Ishikawa (cell line): ENCODE measurements around the gene PRKCE.

Experiments used
- CEBPB ChIP-seq: IDR thresholded peaks from 2 replicates; pipeline ENCODE4 v1.6.1; 2012
- CREB1 ChIP-seq: IDR thresholded peaks from 2 replicates; pipeline ENCODE4 v1.6.1; 2012; ENCODE audit warnings: low read depth
- EGR1 ChIP-seq: IDR thresholded peaks from 2 replicates; pipeline ENCODE4 v1.6.1; 2012
- EP300 ChIP-seq: IDR thresholded peaks from 2 replicates; pipeline ENCODE4 v1.6.1; 2012; ENCODE audit warnings: borderline replicate concordance
- FOXM1 ChIP-seq: IDR thresholded peaks from 2 replicates; pipeline ENCODE4 v1.6.1; 2012; ENCODE audit warnings: low read depth, borderline replicate concordance
- MAX ChIP-seq: IDR thresholded peaks from 2 replicates; pipeline ENCODE4 v1.6.1; 2012
- NFIC ChIP-seq: IDR thresholded peaks from 2 replicates; pipeline ENCODE4 v1.6.1; 2012
- RAD21 ChIP-seq: IDR thresholded peaks from 2 replicates; pipeline ENCODE4 v1.6.1; 2012; ENCODE audit warnings: low read depth
- REST ChIP-seq: IDR thresholded peaks from 2 replicates; pipeline ENCODE4 v1.6.1; 2012; ENCODE audit warnings: low read depth, mild to moderate bottlenecking
- TAF1 ChIP-seq: IDR thresholded peaks from 2 replicates; pipeline ENCODE4 v1.6.1; 2012; ENCODE audit warnings: low read depth, mild to moderate bottlenecking
- TCF12 ChIP-seq: IDR thresholded peaks from 2 replicates; pipeline ENCODE4 v1.6.1; 2012; ENCODE audit warnings: low read depth
- TEAD4 ChIP-seq: IDR thresholded peaks from 2 replicates; pipeline ENCODE4 v1.6.1; 2012
- USF1 ChIP-seq: IDR thresholded peaks from 2 replicates; pipeline ENCODE4 v1.6.1; 2012
- YY1 ChIP-seq: IDR thresholded peaks from 2 replicates; pipeline ENCODE4 v1.6.1; 2012; ENCODE audit warnings: low read depth
- ZBTB7A ChIP-seq: IDR thresholded peaks from 2 replicates; pipeline ENCODE4 v1.6.1; 2012; ENCODE audit warnings: low read depth

Gene PRKCE

GRCh38 chr2:45743531-45744396 is 92.3 kb downstream of the PRKCE start:
- TF ChIP-seq EGR1, result no peak

- TF ChIP-seq MAX (no peak), CEBPB (no peak), RAD21 (no peak), CREB1 (no peak), ZBTB7A (no peak), TCF12 (no peak), EGR1 (no peak), REST (no peak), EP300 (no peak), FOXM1 (no peak), USF1 (no peak), NFIC (no peak), TAF1 (no peak), TEAD4 (no peak), YY1 (no peak)
Observed at GRCh38 chr2:45745231-45745630, 93.8 kb downstream of the PRKCE start.

GRCh38 chr2:45746888-45747287 is 95.4 kb downstream of the PRKCE start:
- TF ChIP-seq EGR1 (no peak), TEAD4 (no peak), CEBPB (no peak), ZBTB7A (no peak), FOXM1 (no peak), YY1 (no peak), MAX (no peak), REST (no peak), TCF12 (no peak), EP300 (no peak), RAD21 (no peak), TAF1 (no peak), CREB1 (no peak), USF1 (no peak), NFIC (no peak)

GRCh38 chr2:45747363-45747762 is 95.9 kb downstream of the PRKCE start:
- TF ChIP-seq USF1 (no peak), CREB1 (no peak), TAF1 (no peak), ZBTB7A (no peak), NFIC (no peak), YY1 (no peak), MAX (no peak), EGR1 (no peak), CEBPB (no peak), FOXM1 (no peak), TCF12 (no peak), REST (no peak)
